Mucosa of descending colon (tissue), 3 donors: ENCODE results near the gene SARM1. TPM values are rescaled to one million over a fixed set of nuclear protein-coding genes. Genes with fewer than 3 reads are reported as not detected.

Experiments
- ATAC-seq: fragments of 200-7000 bp; cut with Tn5 transposase; one replicate; pipeline ENCODE4 v1.9.1; 2020; ENCODE audit warnings: mild to moderate bottlenecking, moderate library complexity
- DNase-seq, 3 donors: peaks; one replicate each; pipeline ENCODE4 v3.0.0-alpha.2; 2020
- H3K36me3 ChIP-seq: fragments of 200-600 bp; one replicate; pipeline ENCODE4 v1.8.0; 2021; ENCODE audit warnings: low read depth, mild to moderate bottlenecking
- H3K4me1 ChIP-seq: fragments of 200-600 bp; one replicate; pipeline ENCODE4 v1.8.0; 2021; ENCODE audit warnings: low read depth, mild to moderate bottlenecking
- H3K4me3 ChIP-seq: fragments of 200-600 bp; one replicate; pipeline ENCODE4 v1.8.0; 2021; ENCODE audit warnings: mild to moderate bottlenecking
- H3K9me3 ChIP-seq: fragments of 200-600 bp; one replicate; pipeline ENCODE4 v1.8.0; 2021; ENCODE audit warnings: mild to moderate bottlenecking
- CTCF ChIP-seq: fragments of 200-600 bp; IDR thresholded peaks from one replicate; pipeline ENCODE4 v1.8.0; 2022; ENCODE audit warnings: antibody characterized with exemption, mild to moderate bottlenecking
- intact Hi-C, 2 donors: fragments of 100-400 bp; cut with DNase I in 1 of 2; cut with micrococcal nuclease in 1 of 2; formaldehyde crosslinking; loops; one replicate each; pipeline versions ENCODE4 v1.11.0 to v1.11.1; 2022; cut with DNase I, micrococcal nuclease
- total RNA-seq, 3 donors: library from RNA; stranded (reverse); fragmentation: NEBNext Ultra II Directional in 2 of 3; extraction: Animal tissue kit (Norgen Biotek cat#: 25700) in 2 of 3; gene quantifications; one replicate each; pipeline versions ENCODE4 v1.2.1 to v1.2.4, GENCODE V29; 2021 to 2023
- donor health status: DM: no; HTN: no; CAD: no; lungs with moderate emphysema.
- donor health status: DM: no; HTN: no; CAD: no.
- donor health status: DM: no; HTN: yes; CAD: no.

The SARM1 gene
- total RNA-seq, 3 donors from 2014 or later = 12.8 to 16.4 (median 15.0) TPM

DNA sequence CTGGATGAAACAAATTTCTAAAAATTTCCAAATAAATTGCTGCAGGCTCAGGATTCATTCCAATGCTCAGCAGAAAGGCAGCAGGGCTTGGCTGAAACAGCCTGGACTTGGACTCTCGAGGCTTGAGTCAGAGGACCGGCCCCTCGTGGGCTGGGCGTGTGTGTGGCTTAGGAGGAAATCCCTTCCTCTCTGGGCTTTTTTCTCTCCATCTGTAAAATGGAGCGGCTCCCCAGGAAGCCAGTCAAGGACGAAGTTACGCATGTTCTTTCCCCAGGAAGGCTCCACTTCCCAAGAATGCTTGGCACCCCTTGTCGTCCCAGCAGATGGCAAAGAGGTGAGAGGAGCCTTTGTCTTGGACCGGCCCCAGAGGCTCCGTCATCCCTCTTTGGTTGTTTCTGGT, 21.0 kb downstream of the SARM1 start:
- Histone ChIP-seq H3K9me3 (no peaks in the 10 kb centered on the region), H3K36me3 (no peaks in the 10 kb centered on the region), H3K4me1 (no peaks in the 10 kb centered on the region), H3K4me3 (no peak overlapping the region)
- no peak for DNase-seq
- no peak for TF ChIP-seq CTCF
- intact Hi-C loops = no loop called here
- no peak for ATAC-seq

DNA sequence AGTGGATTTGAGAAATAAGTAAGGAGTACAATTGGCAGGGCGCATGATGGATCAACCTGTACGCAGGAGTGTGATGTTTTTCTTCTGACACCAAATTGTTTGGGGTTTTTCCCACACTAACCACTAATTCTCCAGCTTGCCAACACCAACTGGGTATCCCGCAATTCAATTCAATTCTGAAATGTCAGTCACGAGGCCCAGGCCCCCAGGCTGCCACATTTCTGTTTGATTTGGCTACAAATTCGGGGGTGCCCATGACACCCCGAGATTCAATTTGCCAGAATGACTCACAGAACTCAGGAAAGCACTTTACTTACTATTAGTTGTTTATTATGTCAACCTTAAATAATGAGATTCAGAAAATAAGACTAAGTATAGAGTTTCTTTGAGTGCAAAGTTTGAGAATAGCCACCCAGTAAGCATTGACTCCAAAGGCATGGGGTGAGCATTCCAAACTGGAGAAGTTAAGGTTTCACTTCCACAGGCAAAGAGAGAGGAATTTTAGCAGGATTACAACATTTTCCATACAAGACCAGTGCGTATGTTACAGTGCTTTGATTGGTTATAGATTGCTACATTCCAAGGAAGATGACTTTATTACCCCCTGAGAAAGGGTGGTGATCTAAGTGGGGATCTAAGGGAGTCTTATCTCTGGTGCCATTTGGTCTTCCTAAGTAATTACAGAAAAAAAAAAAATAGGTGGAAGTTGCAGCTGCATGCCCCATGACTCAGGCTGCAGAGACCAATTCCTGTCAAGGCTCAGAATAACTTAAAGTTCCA, 23.0 kb downstream of the SARM1 start:
- no peak for TF ChIP-seq CTCF
- Histone ChIP-seq H3K4me1 (no peaks in the 10 kb centered on the region), H3K36me3 (no peaks in the 10 kb centered on the region), H3K9me3 (no peaks in the 10 kb centered on the region), H3K4me3 (no peak overlapping the region)
- DNase-seq (no peak), ATAC-seq (no peak)
- intact Hi-C loops = no loop called here

DNA sequence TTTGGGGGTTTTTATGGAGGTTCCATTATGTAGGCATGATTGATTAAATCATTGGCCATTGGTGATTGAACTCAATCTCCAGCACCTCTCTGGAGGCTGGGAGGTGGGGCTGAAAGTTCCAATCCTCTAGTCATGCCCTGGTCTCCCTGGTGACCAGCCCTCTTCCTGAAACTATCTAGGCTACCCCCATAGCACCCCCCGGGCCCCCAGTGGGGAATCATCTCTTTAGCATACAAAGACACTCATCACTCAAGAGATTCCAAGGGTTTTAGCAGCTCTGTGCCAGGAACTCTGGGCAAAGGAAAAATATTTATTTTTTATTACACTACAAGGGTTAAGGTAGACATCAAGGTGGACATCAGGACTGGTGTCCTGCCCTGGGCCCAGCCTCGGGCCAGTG, 23.9 kb downstream of the SARM1 start:
- H3K4me1 ChIP-seq = no peaks in the 10 kb centered on the region
- ATAC-seq = no peak
- intact Hi-C loops = no loop called here
- no peak for DNase-seq
- H3K9me3 ChIP-seq = no peaks in the 10 kb centered on the region
- no peaks in the 10 kb centered on the region for H3K36me3 ChIP-seq
- TF ChIP-seq CTCF = no peak
- no peak overlapping the region for H3K4me3 ChIP-seq

DNA sequence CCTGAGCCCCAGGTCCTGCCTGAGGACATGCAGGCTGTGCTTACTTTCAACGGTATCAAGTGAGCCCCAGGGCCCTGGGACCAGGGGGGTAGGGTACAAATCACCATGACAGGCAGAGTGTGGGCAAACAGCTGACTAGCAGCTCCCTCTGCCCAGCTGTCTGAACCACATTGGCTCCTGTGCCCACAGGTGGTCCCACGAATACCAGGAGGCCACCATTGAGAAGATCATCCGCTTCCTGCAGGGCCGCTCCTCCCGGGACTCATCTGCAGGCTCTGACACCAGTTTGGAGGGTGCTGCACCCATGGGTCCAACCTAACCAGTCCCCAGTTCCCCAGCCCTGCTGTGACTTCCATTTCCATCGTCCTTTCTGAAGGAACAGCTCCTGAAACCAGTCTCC, 24.5 kb downstream of the SARM1 start:
- H3K4me1 ChIP-seq = no peaks in the 10 kb centered on the region
- intact Hi-C loops = no loop called here
- DNase-seq = no peak
- no peak overlapping the region for H3K4me3 ChIP-seq
- no peak for ATAC-seq
- no peaks in the 10 kb centered on the region for H3K9me3 ChIP-seq
- TF ChIP-seq CTCF = no peak
- H3K36me3 ChIP-seq = no peaks in the 10 kb centered on the region

DNA sequence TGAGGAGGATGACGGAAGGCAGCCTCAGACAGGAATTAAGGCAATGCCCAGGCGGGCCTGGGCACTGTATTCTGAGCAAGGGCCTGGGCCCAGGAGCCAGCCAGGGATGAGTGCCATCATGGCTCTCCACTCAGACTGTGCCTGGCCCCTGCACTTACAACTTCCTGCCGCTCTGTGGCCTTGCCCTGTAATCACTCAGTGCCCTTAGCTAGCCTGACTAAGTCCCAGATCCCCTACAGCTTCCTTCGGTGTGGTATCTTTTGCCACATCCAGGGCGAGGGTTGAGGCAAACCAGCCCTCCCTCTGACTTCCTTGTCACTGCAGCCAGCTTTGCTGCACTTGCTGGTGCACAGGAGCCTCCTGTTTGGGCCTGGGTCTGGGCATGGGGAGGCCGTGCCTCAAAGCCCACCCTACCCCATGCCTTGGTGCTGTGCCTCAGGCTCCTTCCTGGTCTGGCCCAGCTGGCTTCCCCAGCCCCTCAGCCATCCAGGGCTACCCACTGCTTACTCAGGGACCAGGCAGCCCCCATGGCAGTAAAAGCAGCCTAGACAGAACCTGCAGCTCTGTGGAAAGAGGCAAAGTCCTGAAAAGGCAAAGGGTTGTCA, 25.2 kb downstream of the SARM1 start:
- H3K4me1 ChIP-seq = no peaks in the 10 kb centered on the region
- intact Hi-C loops = no loop called here
- TF ChIP-seq CTCF = no peak
- H3K4me3 ChIP-seq = no peak overlapping the region
- ATAC-seq = no peak
- H3K9me3 ChIP-seq = no peaks in the 10 kb centered on the region
- no peak for DNase-seq
- no peaks in the 10 kb centered on the region for H3K36me3 ChIP-seq
